Prostate gland (tissue), 2 donors: Measurements from ENCODE around the gene LRRC28.

ENCODE experiments used
- CTCF ChIP-seq, 4 experiments: fragments of 200-600 bp in 2 of 4; fragments of 450-650 bp in 2 of 4; sonication (generic) in 2 of 4; IDR thresholded peaks; 1 replicate in 3 of 4; 2 replicates in 1 of 4; pipeline ENCODE4 v1.5.1; 2016 to 2019; ENCODE audit warnings: antibody characterized with exemption in 4 of 4, mild to moderate bottlenecking in 2 of 4, moderate library complexity in 2 of 4
- POLR2A ChIP-seq: fragments of 450-650 bp; IDR thresholded peaks from one replicate; pipeline ENCODE4 v1.6.1; 2016; ENCODE audit warnings: antibody characterized with exemption, mild to moderate bottlenecking

- TF ChIP-seq POLR2A (no peak), CTCF (IDR thresholded peaks at IDR 0.05) (no peak)
Observed at GRCh38 chr15:99432271-99433025, 181.2 kb downstream of the LRRC28 start.
